GM12878 (cell line): ENCODE results near the gene SOS1. TPM values are rescaled to one million over a fixed set of nuclear protein-coding genes. Genes with fewer than 3 reads are reported as not detected.
A peak's percentile ranks its signal among the peaks of the same experiment; 100 is the strongest.

Source experiments
- CBFB ChIP-seq: IDR thresholded peaks from 2 replicates; pipeline ENCODE4 v1.6.1; 2016; ENCODE audit warnings: antibody characterized with exemption, low read depth
- CHD4 ChIP-seq: fragments of 200-600 bp; sonication (generic); IDR thresholded peaks from 2 replicates; pipeline ENCODE4 v1.6.1; 2016; ENCODE audit warnings: mild to moderate bottlenecking
- GATAD2B ChIP-seq: fragments of 450-650 bp; conservative IDR thresholded peaks from 2 replicates; pipeline ENCODE4 v1.6.1; 2017; ENCODE audit warnings: low read depth, mild to moderate bottlenecking, moderate library complexity
- HDAC6 ChIP-seq: fragments of 200-600 bp; sonication (generic); IDR thresholded peaks from one replicate; pipeline ENCODE4 v1.8.0; 2017; ENCODE audit warnings: antibody characterized with exemption; ENCODE audit not compliant: unreplicated experiment
- HDGF ChIP-seq: fragments of 450-650 bp; IDR thresholded peaks from 2 replicates; pipeline ENCODE4 v1.6.1; 2016; ENCODE audit warnings: antibody characterized with exemption
- MYC ChIP-seq: IDR thresholded peaks from 2 replicates; pipeline ENCODE4 v1.6.1; 2011; ENCODE audit warnings: mild to moderate bottlenecking, low read length, moderate library complexity, inconsistent platforms; ENCODE audit not compliant: insufficient read depth, insufficient replicate concordance, insufficient read length, severe bottlenecking
- POLR2AphosphoS5 ChIP-seq: IDR thresholded peaks from 2 replicates; pipeline ENCODE4 v1.6.1; 2011; ENCODE audit warnings: mild to moderate bottlenecking, low read length, inconsistent platforms
- RAD21 ChIP-seq: IDR thresholded peaks from 2 replicates; pipeline ENCODE4 v1.6.1; 2011; ENCODE audit warnings: mild to moderate bottlenecking, low read depth, low read length, moderate library complexity; ENCODE audit not compliant: insufficient read depth
- RUNX3 ChIP-seq: IDR thresholded peaks from 2 replicates; pipeline ENCODE4 v1.6.1; 2012; ENCODE audit warnings: low read length, inconsistent platforms
- SMAD5 ChIP-seq: IDR thresholded peaks from 2 replicates; pipeline ENCODE4 v1.6.1; 2016; ENCODE audit warnings: antibody characterized with exemption, low read depth
- SRF ChIP-seq, 2 experiments: IDR thresholded peaks; 2 replicates each; pipeline ENCODE4 v1.6.1; 2011; ENCODE audit warnings: low read depth in 2 of 2, low read length in 2 of 2, mild to moderate bottlenecking in 1 of 2, moderate library complexity in 1 of 2
- STAT3 ChIP-seq: IDR thresholded peaks from 2 replicates; pipeline ENCODE4 v1.6.1; 2011; ENCODE audit warnings: low read depth, low read length, improper control_type of control experiment
- TARDBP ChIP-seq: IDR thresholded peaks from 2 replicates; pipeline ENCODE4 v1.6.1; 2016; ENCODE audit warnings: borderline replicate concordance
- ZNF687 ChIP-seq: fragments of 450-650 bp; IDR thresholded peaks from 2 replicates; pipeline ENCODE4 v1.6.1; 2017; ENCODE audit warnings: mild to moderate bottlenecking, moderate library complexity
- polyA plus RNA-seq, 11 experiments: library from polyadenylated mRNA; depleted of rRNA in 4 of 11; unstranded in 6 of 11; stranded (reverse) in 5 of 11; fragments of >200 nt; fragmentation: Nextera tagmentation in 4 of 11; fragmentation: Illumina TruSeq in 1 of 11; extraction: Ambion mirVana in 4 of 11; extraction: Trizol in 1 of 11; gene quantifications; 1 replicate in 1 of 11; 2 replicates in 10 of 11; pipeline versions ENCODE4 v1.2.1 to v1.2.3, GENCODE V29; 2011 to 2016; ENCODE audit warnings: inconsistent platforms in 2 of 11, missing spikeins in 2 of 11, low read depth in 1 of 11
- total RNA-seq, 4 experiments: library from RNA; depleted of rRNA in 3 of 4; stranded (reverse); fragments of >200 nt in 3 of 4; fragmentation: Illumina TruSeq in 1 of 4; extraction: Trizol in 1 of 4; gene quantifications; 2 replicates each; pipeline versions ENCODE4 v1.2.1 to v1.2.3, GENCODE V29; 2013 to 2021
- TF ChIP-seq, protein P1 (sequence below): fragments of 450-650 bp; IDR thresholded peaks from 2 replicates; pipeline ENCODE4 v1.6.1; 2017; ENCODE audit warnings: low read depth, mild to moderate bottlenecking, moderate library complexity
- TF ChIP-seq, protein P2 (sequence below): fragments of 450-650 bp; formaldehyde crosslinking; IDR thresholded peaks from 2 replicates; pipeline ENCODE4 v1.5.0; 2022; ENCODE audit warnings: mild to moderate bottlenecking, missing genetic modification characterization
- TF ChIP-seq, protein P3 (sequence below): fragments of 450-650 bp; IDR thresholded peaks from 2 replicates; pipeline ENCODE4 v1.6.1; 2016; ENCODE audit warnings: mild to moderate bottlenecking

SOS1 gene
- total and polyA plus RNA-seq, 10 of the 15 experiments (the other 5 are each of a cell fraction or from before 2014, with no cell fraction given): 2.1 to 24.1 (median 8.5) TPM

DNA sequence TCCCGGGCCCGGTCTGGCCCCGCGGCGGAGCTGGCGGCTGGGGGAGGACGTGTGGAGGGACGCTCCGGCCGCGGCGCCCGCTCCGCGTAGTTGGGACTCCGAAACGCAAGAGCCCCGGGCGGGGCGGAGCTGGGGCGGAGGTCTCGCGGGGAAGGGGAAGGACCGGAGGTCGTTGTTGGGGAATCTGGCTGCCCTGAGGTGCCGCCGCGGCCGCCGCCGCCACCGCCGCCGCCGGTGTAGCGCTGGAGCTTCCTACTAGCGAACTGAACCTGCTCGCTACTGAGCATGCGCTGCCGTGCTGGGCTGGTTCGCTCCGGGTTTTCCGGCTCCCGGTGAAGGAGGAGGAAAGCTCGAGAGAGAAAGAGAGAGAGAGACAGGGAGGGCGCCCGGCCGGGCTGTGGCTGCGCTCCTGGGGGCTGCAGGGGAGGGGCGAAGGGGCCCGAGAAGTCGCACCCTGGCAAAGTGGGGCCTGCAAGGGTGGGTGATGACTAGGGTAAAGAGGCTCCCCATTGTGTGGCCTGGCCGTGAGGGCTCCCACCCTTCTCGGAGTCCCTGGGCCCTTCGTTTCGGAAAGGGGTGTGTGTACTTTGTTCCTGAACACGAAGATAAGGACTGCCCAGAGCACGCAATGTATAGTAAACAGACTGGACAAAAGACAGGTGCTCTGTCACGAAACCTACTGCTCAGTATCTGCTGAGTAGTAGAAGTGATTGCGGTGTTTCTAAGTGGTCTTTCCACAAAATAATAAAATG, at the start of gene SOS1 (continued):
- TF ChIP-seq SMAD5 (0 out of 2 replicates have a peak, but pooled peaks have one; percentile 48), GATAD2B (peak; percentile 31), SRF (IDR thresholded peaks at IDR 0.05; ENCODE audit: low read depth in 2 of 2, low read length in 2 of 2) (no peak), HDAC6 (no peak), RAD21 (no peak), CHD4 (no peak), CBFB (peak; percentile 70), MYC (no peak), POLR2AphosphoS5 (peak; percentile 79), HDGF (peak; percentile 90), ZNF687 (peak; percentile 50), STAT3 (no peak), TARDBP (no peak), RUNX3 (peak; percentile 20; the same call in 1 of the 2 replicates)
- TF ChIP-seq, protein P1, sequence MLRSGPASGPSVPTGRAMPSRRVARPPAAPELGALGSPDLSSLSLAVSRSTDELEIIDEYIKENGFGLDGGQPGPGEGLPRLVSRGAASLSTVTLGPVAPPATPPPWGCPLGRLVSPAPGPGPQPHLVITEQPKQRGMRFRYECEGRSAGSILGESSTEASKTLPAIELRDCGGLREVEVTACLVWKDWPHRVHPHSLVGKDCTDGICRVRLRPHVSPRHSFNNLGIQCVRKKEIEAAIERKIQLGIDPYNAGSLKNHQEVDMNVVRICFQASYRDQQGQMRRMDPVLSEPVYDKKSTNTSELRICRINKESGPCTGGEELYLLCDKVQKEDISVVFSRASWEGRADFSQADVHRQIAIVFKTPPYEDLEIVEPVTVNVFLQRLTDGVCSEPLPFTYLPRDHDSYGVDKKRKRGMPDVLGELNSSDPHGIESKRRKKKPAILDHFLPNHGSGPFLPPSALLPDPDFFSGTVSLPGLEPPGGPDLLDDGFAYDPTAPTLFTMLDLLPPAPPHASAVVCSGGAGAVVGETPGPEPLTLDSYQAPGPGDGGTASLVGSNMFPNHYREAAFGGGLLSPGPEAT: peak; percentile 77
- TF ChIP-seq, protein P2, sequence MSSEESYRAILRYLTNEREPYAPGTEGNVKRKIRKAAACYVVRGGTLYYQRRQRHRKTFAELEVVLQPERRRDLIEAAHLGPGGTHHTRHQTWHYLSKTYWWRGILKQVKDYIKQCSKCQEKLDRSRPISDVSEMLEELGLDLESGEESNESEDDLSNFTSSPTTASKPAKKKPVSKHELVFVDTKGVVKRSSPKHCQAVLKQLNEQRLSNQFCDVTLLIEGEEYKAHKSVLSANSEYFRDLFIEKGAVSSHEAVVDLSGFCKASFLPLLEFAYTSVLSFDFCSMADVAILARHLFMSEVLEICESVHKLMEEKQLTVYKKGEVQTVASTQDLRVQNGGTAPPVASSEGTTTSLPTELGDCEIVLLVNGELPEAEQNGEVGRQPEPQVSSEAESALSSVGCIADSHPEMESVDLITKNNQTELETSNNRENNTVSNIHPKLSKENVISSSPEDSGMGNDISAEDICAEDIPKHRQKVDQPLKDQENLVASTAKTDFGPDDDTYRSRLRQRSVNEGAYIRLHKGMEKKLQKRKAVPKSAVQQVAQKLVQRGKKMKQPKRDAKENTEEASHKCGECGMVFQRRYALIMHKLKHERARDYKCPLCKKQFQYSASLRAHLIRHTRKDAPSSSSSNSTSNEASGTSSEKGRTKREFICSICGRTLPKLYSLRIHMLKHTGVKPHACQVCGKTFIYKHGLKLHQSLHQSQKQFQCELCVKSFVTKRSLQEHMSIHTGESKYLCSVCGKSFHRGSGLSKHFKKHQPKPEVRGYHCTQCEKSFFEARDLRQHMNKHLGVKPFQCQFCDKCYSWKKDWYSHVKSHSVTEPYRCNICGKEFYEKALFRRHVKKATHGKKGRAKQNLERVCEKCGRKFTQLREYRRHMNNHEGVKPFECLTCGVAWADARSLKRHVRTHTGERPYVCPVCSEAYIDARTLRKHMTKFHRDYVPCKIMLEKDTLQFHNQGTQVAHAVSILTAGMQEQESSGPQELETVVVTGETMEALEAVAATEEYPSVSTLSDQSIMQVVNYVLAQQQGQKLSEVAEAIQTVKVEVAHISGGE (CRISPR knock-in tag): no peak
- TF ChIP-seq, protein P3, sequence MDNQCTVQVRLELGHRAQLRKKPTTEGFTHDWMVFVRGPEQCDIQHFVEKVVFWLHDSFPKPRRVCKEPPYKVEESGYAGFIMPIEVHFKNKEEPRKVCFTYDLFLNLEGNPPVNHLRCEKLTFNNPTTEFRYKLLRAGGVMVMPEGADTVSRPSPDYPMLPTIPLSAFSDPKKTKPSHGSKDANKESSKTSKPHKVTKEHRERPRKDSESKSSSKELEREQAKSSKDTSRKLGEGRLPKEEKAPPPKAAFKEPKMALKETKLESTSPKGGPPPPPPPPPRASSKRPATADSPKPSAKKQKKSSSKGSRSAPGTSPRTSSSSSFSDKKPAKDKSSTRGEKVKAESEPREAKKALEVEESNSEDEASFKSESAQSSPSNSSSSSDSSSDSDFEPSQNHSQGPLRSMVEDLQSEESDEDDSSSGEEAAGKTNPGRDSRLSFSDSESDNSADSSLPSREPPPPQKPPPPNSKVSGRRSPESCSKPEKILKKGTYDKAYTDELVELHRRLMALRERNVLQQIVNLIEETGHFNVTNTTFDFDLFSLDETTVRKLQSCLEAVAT: peak; percentile 82
